ENCODE results near the gene CTDSPL2. TPM values are rescaled to one million over a fixed set of nuclear protein-coding genes. Genes with fewer than 3 reads are reported as not detected.

CTDSPL2 gene
- 85.7 and 91.5 TPM in 2 replicates for total RNA-seq
- long read RNA-seq, full-length matches to known transcripts: 128 of 193 reads
- long read RNA-seq, partial matches to known transcripts: 14 of 193 reads
- long read RNA-seq, other reads (novel, unspliced or antisense): 51 of 193 reads

DNA sequence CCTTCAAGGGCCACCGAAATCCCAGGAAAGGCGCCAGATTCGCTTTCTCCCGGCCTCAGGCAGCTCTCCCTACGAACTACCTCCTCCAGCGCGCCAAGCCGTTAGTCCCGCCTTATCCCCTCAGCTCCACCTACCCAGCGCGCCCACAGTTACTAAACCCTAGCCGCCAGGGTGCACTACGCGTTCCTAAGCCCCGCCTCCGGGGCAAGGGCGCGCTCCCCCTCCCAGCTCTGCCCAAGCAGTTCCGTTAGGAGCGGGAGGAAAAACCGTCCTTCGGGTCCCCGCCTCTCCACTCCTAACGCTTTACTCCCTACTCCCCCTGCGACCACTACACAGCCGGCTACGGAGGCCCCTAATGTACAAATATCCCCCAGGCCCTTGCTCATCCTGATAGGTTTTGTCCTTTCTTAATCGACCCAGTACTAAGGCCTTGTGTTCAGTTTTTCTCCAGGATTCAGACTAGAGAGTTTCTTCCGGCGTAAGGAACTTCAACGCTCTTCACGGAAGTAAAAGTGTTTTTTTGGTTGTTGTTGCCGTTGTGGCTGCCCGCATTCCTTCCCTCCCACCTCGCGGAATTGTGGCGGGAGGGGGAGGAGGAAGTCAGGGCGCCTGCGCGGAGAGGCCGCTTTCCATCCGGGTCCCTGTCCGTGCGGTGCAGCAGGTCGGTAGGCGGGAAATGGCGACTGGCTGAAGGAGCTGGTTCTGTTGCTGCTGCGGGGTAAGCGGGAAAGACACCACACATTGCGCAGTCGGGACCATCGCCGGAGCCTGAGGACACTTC lies at the start of gene CTDSPL2:
Gene CTDSPL2 (plus strand): TSS at position 655 of the 781 bp plus-strand sequence. CDS start 31,386 bp downstream, outside the sequence.
- TF ChIP-seq, protein P1, sequence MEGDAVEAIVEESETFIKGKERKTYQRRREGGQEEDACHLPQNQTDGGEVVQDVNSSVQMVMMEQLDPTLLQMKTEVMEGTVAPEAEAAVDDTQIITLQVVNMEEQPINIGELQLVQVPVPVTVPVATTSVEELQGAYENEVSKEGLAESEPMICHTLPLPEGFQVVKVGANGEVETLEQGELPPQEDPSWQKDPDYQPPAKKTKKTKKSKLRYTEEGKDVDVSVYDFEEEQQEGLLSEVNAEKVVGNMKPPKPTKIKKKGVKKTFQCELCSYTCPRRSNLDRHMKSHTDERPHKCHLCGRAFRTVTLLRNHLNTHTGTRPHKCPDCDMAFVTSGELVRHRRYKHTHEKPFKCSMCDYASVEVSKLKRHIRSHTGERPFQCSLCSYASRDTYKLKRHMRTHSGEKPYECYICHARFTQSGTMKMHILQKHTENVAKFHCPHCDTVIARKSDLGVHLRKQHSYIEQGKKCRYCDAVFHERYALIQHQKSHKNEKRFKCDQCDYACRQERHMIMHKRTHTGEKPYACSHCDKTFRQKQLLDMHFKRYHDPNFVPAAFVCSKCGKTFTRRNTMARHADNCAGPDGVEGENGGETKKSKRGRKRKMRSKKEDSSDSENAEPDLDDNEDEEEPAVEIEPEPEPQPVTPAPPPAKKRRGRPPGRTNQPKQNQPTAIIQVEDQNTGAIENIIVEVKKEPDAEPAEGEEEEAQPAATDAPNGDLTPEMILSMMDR (conservative IDR thresholded peaks at IDR 0.05): peak; percentile 37
- H3K4me3 Mint-ChIP-seq: peak within 1 kb of the TSS; percentile 98
- H3K36me3 Mint-ChIP-seq (ENCODE audit: low read depth): peaks cover 3% of the 10 kb centered on the region
- peaks cover 33% of the 10 kb centered on the region for H3K4me1 Mint-ChIP-seq
- no peaks in the 10 kb centered on the region for H3K9me3 Mint-ChIP-seq
- DNase-seq (ENCODE audit: low read depth, low spot score): peak; percentile 95
- H3K27me3 Mint-ChIP-seq (ENCODE audit: low read depth): no peaks in the 10 kb centered on the region
- H3K27ac Mint-ChIP-seq (ENCODE audit: unreplicated experiment): peak within 1 kb of the TSS; percentile 100

DNA sequence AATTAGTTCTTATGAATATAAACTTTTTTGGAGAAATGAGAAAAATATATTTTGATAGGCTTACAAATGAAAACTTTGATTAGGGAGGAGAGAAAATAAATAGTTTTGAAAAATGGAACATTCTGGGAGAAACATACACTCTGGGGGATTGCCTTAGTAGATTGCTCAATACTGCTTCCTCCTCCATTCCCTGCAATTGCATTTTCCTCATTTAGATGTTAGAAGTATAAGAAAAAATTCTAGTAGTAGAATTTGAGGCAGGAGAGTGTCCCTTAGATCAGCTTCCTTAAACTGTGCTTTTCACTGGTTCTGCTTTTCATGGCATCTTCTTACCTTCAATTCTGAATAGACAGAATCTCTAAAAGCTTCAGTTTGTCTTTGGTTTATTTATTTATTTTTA lies 46.2 kb upstream of the CTDSPL2 start:
- H3K4me3 Mint-ChIP-seq: no peak overlapping the region
- H3K36me3 Mint-ChIP-seq (ENCODE audit: low read depth): peaks cover 11% of the 10 kb centered on the region
- DNase-seq (ENCODE audit: low read depth, low spot score): no peak
- TF ChIP-seq, protein P1 (conservative IDR thresholded peaks at IDR 0.05): no peak
- H3K27ac Mint-ChIP-seq (ENCODE audit: unreplicated experiment): no peak overlapping the region
- H3K9me3 Mint-ChIP-seq: no peaks in the 10 kb centered on the region
- no peaks in the 10 kb centered on the region for H3K27me3 Mint-ChIP-seq (ENCODE audit: low read depth)
- no peaks in the 10 kb centered on the region for H3K4me1 Mint-ChIP-seq

DNA sequence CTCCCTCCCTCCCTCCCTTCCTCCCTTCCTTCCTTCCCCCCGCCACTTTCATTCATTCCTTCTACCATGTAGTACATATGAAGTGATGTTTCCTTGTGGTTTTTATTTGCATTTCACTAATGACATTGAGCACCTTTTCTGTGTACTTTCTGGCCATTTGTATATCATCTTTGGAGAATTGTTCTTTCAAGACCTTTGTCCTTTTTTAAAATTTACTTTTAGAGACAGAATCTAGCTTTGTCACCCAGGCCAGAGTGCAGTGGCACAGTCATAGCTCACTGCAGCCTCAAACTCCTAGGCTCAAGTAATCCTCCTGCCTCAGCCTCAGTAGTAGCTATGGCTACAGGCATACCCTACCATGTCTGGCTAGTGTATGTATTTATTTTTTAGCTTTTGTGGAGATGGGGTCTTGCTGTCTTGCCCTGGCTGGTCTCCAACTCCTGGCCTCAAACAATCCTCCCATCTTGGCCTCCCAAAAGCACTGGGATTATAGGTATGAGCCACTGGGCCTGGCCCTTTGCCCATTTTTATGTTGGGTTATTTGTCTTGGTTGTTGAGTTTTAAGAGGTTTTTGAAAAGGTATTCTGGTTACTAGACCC lies 42.0 kb upstream of the CTDSPL2 start:
- no peaks in the 10 kb centered on the region for H3K4me1 Mint-ChIP-seq
- H3K27me3 Mint-ChIP-seq (ENCODE audit: low read depth): no peaks in the 10 kb centered on the region
- no peaks in the 10 kb centered on the region for H3K9me3 Mint-ChIP-seq
- DNase-seq (ENCODE audit: low read depth, low spot score): no peak
- TF ChIP-seq, protein P1 (conservative IDR thresholded peaks at IDR 0.05): no peak
- H3K4me3 Mint-ChIP-seq: no peak overlapping the region
- no peak overlapping the region for H3K27ac Mint-ChIP-seq (ENCODE audit: unreplicated experiment)
- H3K36me3 Mint-ChIP-seq (ENCODE audit: low read depth): peaks cover 13% of the 10 kb centered on the region

DNA sequence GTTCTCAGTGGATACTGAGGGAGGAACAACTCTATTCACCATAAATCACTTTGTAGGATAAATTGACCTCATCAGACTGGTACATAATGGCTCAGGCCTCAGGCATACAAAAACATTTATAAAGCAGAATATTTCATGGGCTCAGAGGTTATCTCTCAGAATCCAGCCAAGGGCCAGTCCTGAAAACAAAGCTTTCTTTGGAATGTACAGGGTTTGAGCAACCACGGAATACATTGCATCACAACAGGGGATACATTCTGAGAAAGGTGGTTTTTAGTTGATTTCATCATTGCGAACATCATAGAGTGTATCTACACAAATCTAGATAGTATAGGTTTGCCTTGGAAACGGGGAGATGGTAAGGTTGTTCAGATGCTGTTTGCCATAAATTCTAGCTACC lies 33.4 kb upstream of the CTDSPL2 start:
- H3K36me3 Mint-ChIP-seq (ENCODE audit: low read depth): peaks cover 6% of the 10 kb centered on the region
- no peaks in the 10 kb centered on the region for H3K27me3 Mint-ChIP-seq (ENCODE audit: low read depth)
- no peaks in the 10 kb centered on the region for H3K4me1 Mint-ChIP-seq
- H3K4me3 Mint-ChIP-seq: no peak overlapping the region
- no peak for DNase-seq (ENCODE audit: low read depth, low spot score)
- H3K27ac Mint-ChIP-seq (ENCODE audit: unreplicated experiment): no peak overlapping the region
- TF ChIP-seq, protein P1 (conservative IDR thresholded peaks at IDR 0.05): no peak
- H3K9me3 Mint-ChIP-seq: no peaks in the 10 kb centered on the region

DNA sequence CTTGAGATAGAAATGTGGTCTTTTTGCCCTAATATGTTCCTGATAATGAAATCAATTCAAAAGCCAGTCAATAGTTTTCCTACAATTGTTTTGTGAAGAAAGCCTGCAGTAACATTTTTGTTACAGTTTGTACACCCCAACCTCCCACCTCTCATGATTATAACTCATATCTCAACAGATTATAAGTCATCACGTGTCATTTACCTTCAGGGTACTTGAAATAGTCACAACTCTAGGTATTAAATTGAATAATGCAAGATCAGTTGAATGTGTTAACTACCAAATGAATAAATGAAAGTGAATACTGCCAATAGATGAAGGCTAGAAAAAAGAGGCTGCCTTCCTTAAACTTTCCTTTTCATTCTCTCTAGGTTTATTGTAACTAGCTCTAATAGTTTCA lies 32.9 kb upstream of the CTDSPL2 start:
- DNase-seq (ENCODE audit: low read depth, low spot score): no peak
- no peak overlapping the region for H3K4me3 Mint-ChIP-seq
- peaks cover 6% of the 10 kb centered on the region for H3K36me3 Mint-ChIP-seq (ENCODE audit: low read depth)
- H3K27ac Mint-ChIP-seq (ENCODE audit: unreplicated experiment): no peak overlapping the region
- no peaks in the 10 kb centered on the region for H3K4me1 Mint-ChIP-seq
- TF ChIP-seq, protein P1 (conservative IDR thresholded peaks at IDR 0.05): no peak
- H3K9me3 Mint-ChIP-seq: no peaks in the 10 kb centered on the region
- no peaks in the 10 kb centered on the region for H3K27me3 Mint-ChIP-seq (ENCODE audit: low read depth)

All from neural crest cell (in vitro differentiated cells).